Upper lobe of left lung (tissue), 4 donors: ENCODE results near the gene ISCA2.

Experiments
- EP300 ChIP-seq, 4 donors: sonication (generic); formaldehyde crosslinking; IDR thresholded peaks; one replicate each; pipeline ENCODE4 v1.5.1; 2017; ENCODE audit warnings: antibody characterized with exemption in 4 of 4, control low read depth in 2 of 4
- POLR2A ChIP-seq, 4 donors: fragments of 450-650 bp; IDR thresholded peaks; one replicate each; pipeline ENCODE4 v1.5.1; 2016 to 2017; ENCODE audit warnings: antibody characterized with exemption in 4 of 4, mild to moderate bottlenecking in 2 of 4

- peak in 1 of 4 donors; percentile 40 for TF ChIP-seq EP300 (IDR thresholded peaks at IDR 0.05)
- no peak for TF ChIP-seq POLR2A (IDR thresholded peaks at IDR 0.05)
Observed at GRCh38 chr14:74488786-74489397, 4.7 kb upstream of the ISCA2 start.
